ENCODE measurements around the gene POLN.
"Not testable (repeated sequence)": the region's sequence is repeated elsewhere in the genome, so short reads cannot be mapped to it uniquely, and the experiment has no call there.

POLN gene

GRCh38 chr4:2212831-2213230, 29.1 kb downstream of the POLN start:
- no peak for DNase-seq
- no peak for TF ChIP-seq CTCF (IDR thresholded peaks at IDR 0.05; ENCODE audit: low read depth, low read length)
- Histone ChIP-seq H3K9me3 (ENCODE audit: severe bottlenecking) (no peaks in the 10 kb centered on the region), H3K36me3 (no peaks in the 10 kb centered on the region), H3K27me3 (ENCODE audit: insufficient read depth, low read depth, severe bottlenecking) (no peaks in the 10 kb centered on the region), H3K27ac (no peak overlapping the region), H3K4me3 (ENCODE audit: low read depth, low read length) (no peak overlapping the region)

- not testable (repeated sequence) for H3K36me3 ChIP-seq; H3K9me3 ChIP-seq (ENCODE audit: severe bottlenecking); H3K27me3 ChIP-seq (ENCODE audit: insufficient read depth, low read depth, severe bottlenecking); H3K27ac ChIP-seq; DNase-seq; H3K4me3 ChIP-seq (ENCODE audit: low read depth, low read length)
These were observed 39.1 kb downstream of the POLN start for GRCh38 chr4:2202789-2203188.

DNA sequence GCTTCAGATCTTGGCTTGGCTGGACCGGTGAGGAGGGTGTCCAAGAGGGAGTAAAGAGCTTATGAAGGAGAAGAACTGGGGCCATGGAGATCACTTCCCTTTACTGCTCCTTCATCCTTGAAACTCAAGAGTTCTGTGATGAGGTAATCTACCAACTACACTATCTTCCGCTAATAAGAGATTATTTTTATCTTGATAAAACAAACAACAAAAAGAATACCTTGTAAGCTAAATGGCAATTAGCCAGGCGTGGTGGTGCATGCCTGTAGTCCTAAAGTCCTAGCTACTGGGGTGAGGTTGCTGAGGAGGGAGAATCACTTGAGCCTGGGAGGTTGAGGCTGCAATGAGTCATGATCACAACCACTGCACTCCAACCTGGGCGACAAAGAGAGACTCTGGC, 47.4 kb downstream of the POLN start:
- no peak for DNase-seq
- no peak overlapping the region for H3K4me3 ChIP-seq (ENCODE audit: low read depth, low read length)
- no peaks in the 10 kb centered on the region for H3K9me3 ChIP-seq (ENCODE audit: severe bottlenecking)
- H3K27me3 ChIP-seq (ENCODE audit: insufficient read depth, low read depth, severe bottlenecking), result no peaks in the 10 kb centered on the region
- H3K36me3 ChIP-seq, result no peaks in the 10 kb centered on the region
- no peak overlapping the region for H3K27ac ChIP-seq
- no peak for TF ChIP-seq CTCF (IDR thresholded peaks at IDR 0.05; ENCODE audit: low read depth, low read length)

GRCh38 chr4:2193326-2193725, 48.6 kb downstream of the POLN start:
- TF ChIP-seq CTCF (IDR thresholded peaks at IDR 0.05; ENCODE audit: low read depth, low read length), result no peak
- no peak for DNase-seq
- H3K9me3 ChIP-seq (ENCODE audit: severe bottlenecking), result no peaks in the 10 kb centered on the region

GRCh38 chr4:2186865-2187172, 55.1 kb downstream of the POLN start:
- no peak for TF ChIP-seq CTCF (IDR thresholded peaks at IDR 0.05; ENCODE audit: low read depth, low read length)
- Histone ChIP-seq H3K36me3 (no peaks in the 10 kb centered on the region), H3K27me3 (ENCODE audit: insufficient read depth, low read depth, severe bottlenecking) (no peaks in the 10 kb centered on the region), H3K9me3 (ENCODE audit: severe bottlenecking) (peaks cover 8% of the 10 kb centered on the region), H3K4me3 (ENCODE audit: low read depth, low read length) (no peak overlapping the region), H3K27ac (no peak overlapping the region)
- no peak for DNase-seq

More at GRCh38 chr4:2193326-2193725, 48.6 kb downstream of the POLN start:
- no peak overlapping the region for H3K4me3 ChIP-seq (ENCODE audit: low read depth, low read length)
- H3K27ac ChIP-seq, result no peak overlapping the region
- H3K27me3 ChIP-seq (ENCODE audit: insufficient read depth, low read depth, severe bottlenecking), result no peaks in the 10 kb centered on the region
- no peaks in the 10 kb centered on the region for H3K36me3 ChIP-seq

- no peak overlapping the region for H3K27ac ChIP-seq
- peak; percentile 65 for DNase-seq
- peak; percentile 77 for TF ChIP-seq CTCF (IDR thresholded peaks at IDR 0.05; ENCODE audit: low read depth, low read length)
These were observed 55.6 kb downstream of the POLN start for GRCh38 chr4:2186133-2186864.

More at GRCh38 chr4:2186133-2186864, 55.6 kb downstream of the POLN start:
- Histone ChIP-seq H3K4me3 (ENCODE audit: low read depth, low read length) (no peak overlapping the region), H3K9me3 (ENCODE audit: severe bottlenecking) (peaks cover 8% of the 10 kb centered on the region), H3K27me3 (ENCODE audit: insufficient read depth, low read depth, severe bottlenecking) (no peaks in the 10 kb centered on the region), H3K36me3 (no peaks in the 10 kb centered on the region)
